NK-92 (cell line): ENCODE data around the gene HAUS8.
"Not testable (repeated sequence)": the region's sequence is repeated elsewhere in the genome, so short reads cannot be mapped to it uniquely, and the experiment has no call there.

Experiments
- DNase-seq: peaks from one replicate; lab custom pipeline; 2025; ENCODE audit not compliant: unreplicated experiment; lab: John Stamatoyannopoulos, UW

The HAUS8 gene

DNA sequence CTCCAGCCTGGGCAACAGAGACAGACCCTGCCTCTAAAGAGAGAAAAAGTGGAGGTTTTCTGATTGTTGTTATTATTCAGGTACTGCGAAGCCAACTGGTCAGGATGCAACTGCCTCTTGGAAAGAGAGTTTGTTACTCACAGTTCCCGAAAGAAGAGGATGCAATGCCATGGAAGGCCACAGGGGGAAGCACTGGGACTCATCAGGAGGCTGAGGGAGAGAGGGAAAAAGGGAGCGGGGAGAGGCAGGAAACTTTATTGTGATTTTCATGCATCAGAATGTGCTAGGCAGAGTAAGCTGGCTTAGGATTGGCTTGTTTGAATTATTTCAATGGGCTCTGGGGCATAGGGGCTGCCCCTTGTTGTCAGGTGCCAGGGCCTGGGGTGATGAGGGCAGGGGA lies 27.9 kb upstream of the HAUS8 start:
- no peak for DNase-seq

DNA sequence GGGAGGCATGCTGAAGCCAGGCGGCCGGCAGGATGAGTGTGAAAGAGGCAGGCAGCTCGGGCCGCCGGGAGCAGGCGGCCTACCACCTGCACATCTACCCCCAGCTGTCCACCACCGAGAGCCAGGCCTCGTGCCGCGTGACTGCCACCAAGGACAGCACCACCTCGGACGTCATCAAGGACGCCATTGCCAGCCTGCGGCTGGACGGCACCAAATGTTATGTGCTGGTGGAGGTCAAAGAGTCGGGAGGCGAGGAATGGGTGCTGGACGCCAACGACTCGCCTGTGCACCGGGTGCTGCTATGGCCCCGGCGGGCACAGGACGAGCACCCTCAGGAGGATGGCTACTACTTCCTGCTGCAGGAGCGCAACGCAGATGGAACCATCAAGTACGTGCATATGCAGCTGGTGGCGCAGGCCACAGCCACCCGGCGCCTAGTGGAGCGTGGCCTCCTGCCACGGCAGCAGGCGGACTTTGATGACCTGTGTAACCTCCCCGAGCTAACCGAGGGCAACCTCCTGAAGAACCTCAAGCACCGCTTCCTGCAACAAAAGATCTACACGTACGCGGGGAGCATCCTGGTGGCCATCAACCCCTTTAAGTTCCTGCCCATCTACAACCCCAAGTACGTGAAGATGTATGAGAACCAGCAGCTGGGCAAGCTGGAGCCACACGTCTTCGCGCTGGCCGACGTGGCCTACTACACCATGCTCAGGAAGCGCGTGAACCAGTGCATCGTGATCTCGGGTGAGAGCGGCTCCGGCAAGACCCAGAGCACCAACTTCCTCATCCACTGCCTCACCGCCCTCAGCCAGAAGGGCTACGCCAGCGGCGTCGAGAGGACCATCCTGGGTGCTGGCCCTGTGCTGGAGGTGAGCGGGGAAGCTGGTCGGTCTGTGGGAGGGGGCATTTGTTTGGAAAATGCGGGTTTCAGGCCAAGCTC lies 26.7 kb upstream of the HAUS8 start:
- DNase-seq, result no peak

- no peak for DNase-seq
Observed at GRCh38 chr19:17098326-17098725, 23.1 kb upstream of the HAUS8 start.

- DNase-seq, result no peak
Observed at GRCh38 chr19:17097593-17098126, 22.4 kb upstream of the HAUS8 start.

DNA sequence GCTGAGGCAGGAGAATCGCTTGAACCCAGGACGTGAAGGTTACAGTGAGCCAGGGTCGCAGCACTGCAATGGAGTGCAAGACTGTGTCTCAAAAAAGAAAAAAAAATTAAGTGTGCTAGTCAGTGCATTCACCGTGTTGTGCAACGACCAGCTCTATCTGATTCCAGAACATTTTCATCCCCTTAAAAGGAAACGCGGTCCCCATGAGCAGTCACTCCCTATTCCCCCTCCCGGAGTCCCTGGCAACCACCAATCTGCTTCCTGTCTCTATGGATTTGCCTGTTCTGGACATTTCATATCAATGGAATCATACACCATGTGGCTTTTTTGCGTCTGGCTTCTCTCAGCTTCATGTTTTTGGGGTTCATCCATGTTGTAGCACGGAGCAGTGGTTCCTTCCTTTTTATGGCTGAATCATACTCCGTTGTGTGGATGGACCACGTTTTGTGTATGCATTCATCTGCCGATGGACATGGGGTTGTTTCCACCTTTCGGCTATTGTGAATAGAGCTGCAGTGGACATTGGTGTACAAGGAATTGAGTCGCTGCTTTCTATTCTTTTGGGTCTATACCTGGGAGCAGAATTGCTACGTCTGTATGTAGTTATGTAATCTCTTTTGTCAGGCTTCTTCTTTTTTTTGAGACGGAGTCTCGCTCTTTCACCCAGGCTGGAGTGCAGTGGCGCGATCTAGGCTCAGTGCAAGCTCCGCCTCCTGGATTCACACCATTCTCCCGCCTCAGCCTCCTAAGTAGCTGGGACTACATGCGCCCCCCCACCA lies 20.1 kb upstream of the HAUS8 start:
- no peak for DNase-seq

- not testable (repeated sequence) for DNase-seq
Observed at GRCh38 chr19:17094694-17095093, 19.4 kb upstream of the HAUS8 start.

GRCh38 chr19:17092696-17093095 lies 17.4 kb upstream of the HAUS8 start:
- no peak for DNase-seq

GRCh38 chr19:17091758-17092333 lies 16.6 kb upstream of the HAUS8 start:
- DNase-seq, result no peak

DNA sequence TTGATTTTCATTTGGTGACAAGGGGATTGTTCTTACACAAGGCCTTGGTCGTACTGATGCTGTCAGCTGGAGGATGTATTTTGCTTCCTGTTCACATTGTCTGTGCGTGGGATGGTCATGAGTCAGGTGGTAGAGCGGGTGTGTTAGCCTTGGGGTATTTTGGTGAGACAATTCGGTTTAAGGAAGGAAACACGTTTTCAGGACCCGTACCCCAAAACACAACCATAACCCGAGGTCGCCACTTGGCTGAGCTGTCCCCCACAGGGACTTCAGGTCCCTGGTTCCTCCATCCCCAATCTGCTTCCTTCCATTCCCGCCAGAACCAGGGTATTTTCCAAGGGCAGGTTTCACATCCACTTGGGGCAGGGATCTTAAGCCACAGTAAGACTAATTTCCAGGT lies 15.3 kb upstream of the HAUS8 start:
- DNase-seq, result no peak

- DNase-seq, result no peak
Observed at GRCh38 chr19:17088552-17088951, 13.3 kb upstream of the HAUS8 start.

GRCh38 chr19:17086834-17087233 lies 11.6 kb upstream of the HAUS8 start:
- DNase-seq, result no peak

- no peak for DNase-seq
Observed at GRCh38 chr19:17086120-17086519, 10.9 kb upstream of the HAUS8 start.

GRCh38 chr19:17081672-17082630 lies 6.7 kb upstream of the HAUS8 start:
- DNase-seq, result no peak

GRCh38 chr19:17080440-17080801 lies 5.2 kb upstream of the HAUS8 start:
- no peak for DNase-seq

DNA sequence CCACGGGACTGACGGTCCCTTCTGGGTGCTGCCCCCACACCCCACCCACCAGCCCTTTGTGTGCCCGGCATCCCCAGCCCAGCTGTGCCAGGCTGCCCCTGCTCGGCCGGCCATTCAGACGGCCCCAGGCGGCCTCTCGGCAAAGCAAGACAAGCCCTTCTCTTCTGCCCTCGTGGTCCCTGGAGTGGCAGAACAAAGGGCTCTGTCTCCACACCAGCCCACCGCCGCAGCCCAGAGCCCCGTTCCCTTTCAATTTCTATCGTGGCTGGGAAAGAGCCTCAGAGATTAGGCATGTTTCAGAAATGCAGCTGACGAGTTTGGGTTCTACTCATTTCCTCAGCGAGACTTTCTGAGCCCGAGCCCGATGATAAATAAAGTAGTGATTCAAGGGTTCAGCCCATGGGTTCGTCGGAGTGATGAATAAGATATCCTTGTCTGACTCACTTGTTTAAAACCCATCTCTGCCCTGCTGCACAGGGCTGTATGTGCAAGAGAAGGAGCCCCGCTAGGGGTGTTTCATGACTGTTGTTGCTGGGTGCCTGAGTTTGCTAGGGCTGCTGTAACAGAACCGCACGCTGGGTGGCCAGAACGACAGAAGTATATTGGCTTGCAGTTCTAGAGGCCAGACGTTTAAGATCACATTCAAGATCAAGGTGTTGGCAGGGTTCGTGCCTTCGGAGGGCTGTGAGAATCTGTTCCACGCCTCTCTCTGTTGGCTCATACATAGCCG lies 4.6 kb upstream of the HAUS8 start:
- no peak for DNase-seq

DNA sequence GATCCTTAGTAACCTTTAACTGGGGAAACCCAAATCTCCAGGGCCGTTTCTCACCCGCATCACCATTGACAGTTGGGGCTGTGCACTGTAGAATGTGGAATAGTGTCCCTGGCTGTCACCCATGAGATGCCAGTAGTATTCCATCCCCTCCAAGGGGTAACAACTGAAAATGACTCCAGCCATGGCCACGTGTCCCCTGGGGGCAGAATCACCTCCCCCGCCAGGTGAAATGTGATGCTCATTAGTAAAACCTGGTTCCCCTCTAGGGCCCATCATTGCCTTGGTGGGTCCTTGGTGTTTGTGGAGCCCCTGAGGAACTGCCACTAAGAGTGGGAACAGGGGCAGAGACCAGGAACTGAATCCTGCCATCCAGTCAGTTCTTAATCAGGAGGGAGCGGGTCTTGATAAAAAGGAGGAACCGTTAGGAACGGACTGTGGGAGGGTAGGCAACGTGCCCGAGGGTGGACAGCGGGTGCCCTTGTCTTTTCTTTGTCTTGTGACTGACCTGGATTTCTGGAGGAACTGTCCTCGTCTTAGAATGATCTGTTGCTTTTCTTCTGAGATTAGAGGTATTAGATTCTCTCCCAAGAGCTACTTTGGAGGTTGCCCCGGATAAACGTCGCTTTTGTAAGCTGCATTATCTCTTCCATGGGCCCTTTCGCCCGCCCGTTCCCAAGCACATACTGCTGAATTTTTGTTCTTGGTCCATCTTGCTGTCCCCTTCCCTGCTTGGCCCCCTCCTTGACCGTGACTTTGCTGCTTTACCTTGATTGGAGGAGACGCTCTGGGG lies 3.9 kb upstream of the HAUS8 start:
- DNase-seq, result no peak

GRCh38 chr19:17078036-17078919 lies 3.0 kb upstream of the HAUS8 start:
- DNase-seq, result no peak

- no peak for DNase-seq
Observed at GRCh38 chr19:17077447-17078028, 2.3 kb upstream of the HAUS8 start.
